SK-N-SH treated with all-trans-retinoic acid at 6 μM for 48 hours (cell line): ENCODE measurements around the gene EXOSC5.

Experiments used
- CREB5 ChIP-seq: fragments of 250-450 bp; sonication (Bioruptor Pico); IDR thresholded peaks from 2 replicates; pipeline ENCODE4 v1.5.1; 2020; ENCODE audit warnings: low read depth, mild to moderate bottlenecking, moderate library complexity
- CSDC2 ChIP-seq: fragments of 250-450 bp; sonication (Bioruptor Pico); IDR thresholded peaks from 2 replicates; pipeline ENCODE4 v1.5.0; 2020; ENCODE audit warnings: mild to moderate bottlenecking, moderate library complexity
- GLIS3 ChIP-seq: fragments of 250-450 bp; sonication (Bioruptor Pico); IDR thresholded peaks from 2 replicates; pipeline ENCODE4 v1.5.0; 2020; ENCODE audit warnings: mild to moderate bottlenecking, moderate library complexity
- PATZ1 ChIP-seq: fragments of 250-450 bp; sonication (Bioruptor Pico); IDR thresholded peaks from 2 replicates; pipeline ENCODE4 v1.8.0; 2020; ENCODE audit warnings: mild to moderate bottlenecking, moderate library complexity, borderline replicate concordance
- RARB ChIP-seq: fragments of 250-450 bp; sonication (Bioruptor Pico); IDR thresholded peaks from 2 replicates; pipeline ENCODE4 v1.8.0; 2021; ENCODE audit warnings: mild to moderate bottlenecking, moderate library complexity
- TCF4 ChIP-seq: fragments of 250-450 bp; sonication (Bioruptor Pico); IDR thresholded peaks from 2 replicates; pipeline ENCODE4 v1.8.0; 2021; ENCODE audit warnings: mild to moderate bottlenecking, moderate library complexity, borderline replicate concordance
- TOX ChIP-seq: fragments of 250-450 bp; sonication (Bioruptor Pico); IDR thresholded peaks from 2 replicates; pipeline ENCODE4 v1.8.0; 2021; ENCODE audit warnings: mild to moderate bottlenecking, moderate library complexity, borderline replicate concordance
- ZC3H10 ChIP-seq: fragments of 250-450 bp; sonication (Bioruptor Pico); IDR thresholded peaks from 2 replicates; pipeline ENCODE4 v1.5.1; 2021; ENCODE audit warnings: mild to moderate bottlenecking, moderate library complexity
- ZNF8 ChIP-seq: fragments of 450-650 bp; formaldehyde crosslinking; IDR thresholded peaks from 2 replicates; pipeline ENCODE4 v1.5.0; 2020; ENCODE audit warnings: mild to moderate bottlenecking, moderate library complexity

DNA sequence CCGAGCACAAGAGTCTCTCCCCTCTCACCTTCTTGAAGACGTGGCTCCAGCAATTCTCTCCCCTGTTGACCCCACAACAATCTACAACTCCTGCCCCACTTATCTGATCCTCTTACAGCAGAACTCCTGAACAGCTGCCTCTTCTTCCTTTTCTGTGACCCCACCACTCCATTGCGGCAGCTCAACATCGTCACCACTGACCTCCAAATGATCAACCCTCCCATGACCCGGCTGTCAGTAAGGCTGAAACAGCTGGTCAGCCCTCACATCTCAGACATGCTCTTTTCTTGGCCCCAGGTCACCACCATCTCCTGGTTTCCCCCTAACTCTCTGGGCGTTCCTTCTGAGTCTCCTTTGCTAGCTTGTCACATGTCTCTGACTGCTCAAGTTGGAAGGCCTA, 1.8 kb downstream of the EXOSC5 start:
- no peak for TF ChIP-seq PATZ1 (CRISPR knock-in tag)
- no peak for TF ChIP-seq ZC3H10 (CRISPR knock-in tag)
- TF ChIP-seq TOX (CRISPR knock-in tag): no peak
- no peak for TF ChIP-seq CREB5 (CRISPR knock-in tag)
- no peak for TF ChIP-seq GLIS3 (CRISPR knock-in tag)
- no peak for TF ChIP-seq RARB (CRISPR knock-in tag)
- no peak for TF ChIP-seq CSDC2
- no peak for TF ChIP-seq TCF4 (CRISPR knock-in tag)
- TF ChIP-seq ZNF8 (CRISPR knock-in tag): no peak
